ENCODE measurements around the gene RAB11FIP4. TPM values are rescaled to one million over a fixed set of nuclear protein-coding genes. Genes with fewer than 3 reads are reported as not detected.

RAB11FIP4 gene
- total RNA-seq, 1 experiment from 2014 or later: 15.1 TPM

GRCh38 chr17:31522987-31523495 lies 131.6 kb downstream of the RAB11FIP4 start:
- no peaks in the 10 kb centered on the region; a peak in 1 of 4 replicates for H3K36me3 ChIP-seq (ENCODE audit: control insufficient read depth in 1 of 2, insufficient read depth in 2 of 2, low read length in 2 of 2)
- no TSS peak for BruUV-seq (replicated peaks)
- H3K9me2 ChIP-seq (ENCODE audit: insufficient read depth): no peaks in the 10 kb centered on the region
- CTCF ChIA-PET: interaction anchor here (1.1 to 3.0 kb wide), 4 partner anchors 15 to 134 kb away, joined by 3 to 12 read pairs (median 3); no protein-coding TSS in a partner anchor
- peaks cover 0 to 10% of the 10 kb centered on the region in 2 experiments; a peak in 2 of 4 replicates for H3K4me1 ChIP-seq (ENCODE audit: control insufficient read depth in 1 of 2, insufficient read depth in 2 of 2, low read length in 2 of 2)
- no peak for DNase-seq (ENCODE audit: low read depth, low spot score)
- intact Hi-C loops (cut with micrococcal nuclease): no loop called here
- H3K79me2 ChIP-seq (ENCODE audit: insufficient read depth, low read length): no peaks in the 10 kb centered on the region
- RAD21 ChIA-PET (ENCODE audit: low non-redundant PET in 1 of 2, low total read pairs in 2 of 2, uncharacterized antibody in 2 of 2, unreplicated experiment in 2 of 2): interaction anchor here in 1 of 2 experiments (1.4 kb wide), 1 partner anchor 33 kb away, joined by 3 read pairs; no protein-coding TSS in a partner anchor
- H3K27me3 ChIP-seq (ENCODE audit: insufficient read depth, low read length): no peaks in the 10 kb centered on the region
- no peaks in the 10 kb centered on the region for H3K9me3 ChIP-seq (ENCODE audit: control insufficient read depth in 1 of 2, insufficient read depth in 1 of 2, low read depth in 1 of 2, low read length in 2 of 2)
- POLR2A ChIA-PET: no interaction called here
- no peak overlapping the region for H2AFZ ChIP-seq (ENCODE audit: low read depth, low read length, poor library complexity, severe bottlenecking)
- no peaks in the 10 kb centered on the region for H4K20me1 ChIP-seq (ENCODE audit: insufficient read depth)
- H3K9ac ChIP-seq (ENCODE audit: low read length): no peak overlapping the region
- H3K4me3 ChIP-seq (replicated peaks in 1 of 2; ENCODE audit: low read depth in 1 of 2, low read length in 2 of 2): no peak overlapping the region
- ATAC-seq: no peak
- TF ChIP-seq ATF3 (IDR thresholded peaks at IDR 0.05) (no peak), SRF (IDR thresholded peaks at IDR 0.05; ENCODE audit: low read depth) (no peak), SP1 (IDR thresholded peaks at IDR 0.05; ENCODE audit: low read depth) (no peak), CTCF (IDR thresholded peaks at IDR 0.05 in 2 of 3, conservative IDR thresholded peaks at IDR 0.05 in 1 of 3; ENCODE audit: borderline replicate concordance in 1 of 3, insufficient read depth in 1 of 3, low read depth in 2 of 3, low read length in 2 of 3) (no peak), POLR2AphosphoS5 (IDR thresholded peaks at IDR 0.05; ENCODE audit: low read depth, low read length) (no peak), YY1 (IDR thresholded peaks at IDR 0.05; ENCODE audit: extremely low read depth, insufficient replicate concordance, low read depth, low read length) (no peak), EZH2phosphoT487 (IDR thresholded peaks at IDR 0.05; ENCODE audit: borderline replicate concordance) (no peak), MAX (IDR thresholded peaks at IDR 0.05) (no peak), CEBPB (IDR thresholded peaks at IDR 0.05; ENCODE audit: low read depth) (no peak), RAD21 (IDR thresholded peaks at IDR 0.05; ENCODE audit: low read depth) (no peak), SIN3A (IDR thresholded peaks at IDR 0.05; ENCODE audit: low read depth) (no peak), JUND (IDR thresholded peaks at IDR 0.05) (no peak), EGR1 (IDR thresholded peaks at IDR 0.05; ENCODE audit: low read depth) (no peak), CBX3 (IDR thresholded peaks at IDR 0.05; ENCODE audit: low read depth) (no peak), REST (IDR thresholded peaks at IDR 0.05; ENCODE audit: low read depth) (no peak), ZFX (IDR thresholded peaks at IDR 0.05) (no peak)
- no peak overlapping the region for H3K27ac ChIP-seq (ENCODE audit: low read depth, low read length)
- H3K4me2 ChIP-seq (ENCODE audit: low read length): no peak overlapping the region

Measured in HCT116 (cell line).